Astrocyte (in vitro differentiated cells and primary cell): ENCODE measurements around the gene PKNOX2.

Experiments
- EZH2 ChIP-seq: IDR thresholded peaks from 2 replicates; pipeline ENCODE4 v1.6.1; 2012; ENCODE audit warnings: mild to moderate bottlenecking, low read length, inconsistent platforms; ENCODE audit not compliant: insufficient read depth
- TF ChIP-seq, protein P1 (sequence below): IDR thresholded peaks from 2 replicates; pipeline ENCODE4 v1.5.1; 2011; ENCODE audit warnings: low read depth, mild to moderate bottlenecking, inconsistent platforms, low read length, moderate library complexity; ENCODE audit not compliant: insufficient read depth

DNA sequence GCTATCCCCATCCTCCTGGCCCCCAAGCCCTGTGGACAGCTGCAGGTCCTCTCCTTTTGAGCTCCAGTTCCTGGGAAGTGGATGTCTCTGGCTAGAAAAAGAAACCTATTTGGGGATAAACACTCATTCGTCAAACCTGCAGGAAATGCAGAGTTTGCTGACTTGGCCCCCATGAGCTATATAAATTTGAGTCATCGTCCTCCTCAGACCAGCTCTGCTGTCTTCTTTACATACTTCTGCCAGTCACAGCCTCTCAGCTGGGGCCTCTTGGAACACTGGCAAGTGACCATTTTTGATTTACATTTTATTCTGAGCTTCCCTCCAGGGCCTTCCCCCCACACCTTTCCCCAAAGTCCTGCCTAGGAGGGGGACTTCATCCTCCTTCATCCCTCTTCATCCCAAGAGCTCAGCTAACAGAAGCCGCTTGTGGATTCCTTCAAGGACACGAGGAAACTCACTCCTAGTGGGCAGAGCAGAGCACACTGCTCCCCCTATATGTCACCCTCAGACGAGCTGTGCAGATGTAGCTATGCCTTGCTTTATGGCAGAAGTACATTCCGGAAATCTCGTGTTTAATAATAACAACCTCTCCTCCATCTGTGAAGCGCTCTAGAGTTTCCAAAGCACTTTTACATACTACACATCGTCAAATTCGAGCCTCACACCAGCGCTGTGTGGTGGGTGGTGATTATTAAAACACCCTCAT lies 199.7 kb downstream of the PKNOX2 start:
- TF ChIP-seq, protein P1, sequence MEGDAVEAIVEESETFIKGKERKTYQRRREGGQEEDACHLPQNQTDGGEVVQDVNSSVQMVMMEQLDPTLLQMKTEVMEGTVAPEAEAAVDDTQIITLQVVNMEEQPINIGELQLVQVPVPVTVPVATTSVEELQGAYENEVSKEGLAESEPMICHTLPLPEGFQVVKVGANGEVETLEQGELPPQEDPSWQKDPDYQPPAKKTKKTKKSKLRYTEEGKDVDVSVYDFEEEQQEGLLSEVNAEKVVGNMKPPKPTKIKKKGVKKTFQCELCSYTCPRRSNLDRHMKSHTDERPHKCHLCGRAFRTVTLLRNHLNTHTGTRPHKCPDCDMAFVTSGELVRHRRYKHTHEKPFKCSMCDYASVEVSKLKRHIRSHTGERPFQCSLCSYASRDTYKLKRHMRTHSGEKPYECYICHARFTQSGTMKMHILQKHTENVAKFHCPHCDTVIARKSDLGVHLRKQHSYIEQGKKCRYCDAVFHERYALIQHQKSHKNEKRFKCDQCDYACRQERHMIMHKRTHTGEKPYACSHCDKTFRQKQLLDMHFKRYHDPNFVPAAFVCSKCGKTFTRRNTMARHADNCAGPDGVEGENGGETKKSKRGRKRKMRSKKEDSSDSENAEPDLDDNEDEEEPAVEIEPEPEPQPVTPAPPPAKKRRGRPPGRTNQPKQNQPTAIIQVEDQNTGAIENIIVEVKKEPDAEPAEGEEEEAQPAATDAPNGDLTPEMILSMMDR = no peak
- no peak for TF ChIP-seq EZH2
